Limb (tissue), 2 donors: ENCODE results near the gene LIF.
A peak's percentile ranks its signal among the peaks of the same experiment; 100 is the strongest.
"Not testable (repeated sequence)": the region's sequence is repeated elsewhere in the genome, so short reads cannot be mapped to it uniquely, and the experiment has no call there.

Experiments used
- DNase-seq, 2 donors: peaks; one replicate each; pipeline ENCODE4 v3.0.0-alpha.2; 2016; ENCODE audit errors: extremely low spot score in 2 of 2

Gene LIF

DNA sequence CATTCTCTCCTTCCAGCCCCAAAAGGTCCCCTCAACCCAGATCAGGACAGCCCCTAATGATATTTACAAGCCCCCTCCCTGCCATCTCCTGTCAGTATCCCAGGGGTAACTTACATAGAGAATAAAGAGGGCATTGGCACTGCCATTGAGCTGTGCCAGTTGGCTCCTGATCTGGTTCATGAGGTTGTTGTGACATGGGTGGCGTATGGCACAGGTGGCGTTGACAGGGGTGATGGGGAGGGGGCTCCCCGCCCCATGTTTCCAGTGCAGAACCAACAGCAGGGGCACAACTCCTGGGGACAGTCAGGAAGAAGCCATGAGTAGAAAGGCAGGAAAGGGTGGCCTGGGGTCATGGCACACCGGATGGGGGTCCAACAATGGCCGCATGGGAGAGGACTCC lies 1.9 kb downstream of the LIF start:
- DNase-seq: no peak

DNA sequence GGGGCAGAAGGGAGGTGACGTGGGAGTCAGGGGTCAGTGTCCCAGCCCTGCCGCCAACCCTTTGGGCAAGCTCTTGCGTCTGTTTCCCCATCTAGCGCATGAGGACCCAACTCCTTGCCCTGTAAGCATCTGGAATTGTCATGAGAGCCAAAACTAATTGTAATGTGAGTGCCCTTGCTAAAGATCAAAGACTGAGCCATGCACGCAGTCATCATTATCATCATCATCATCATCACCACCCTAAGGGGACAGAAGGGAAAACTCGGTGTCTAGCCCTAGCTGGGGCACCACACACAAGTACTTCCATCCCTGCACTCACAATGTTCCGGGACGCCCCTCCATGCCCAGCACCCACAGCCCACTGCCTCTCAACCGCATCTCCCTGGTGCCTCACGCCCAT lies 2.5 kb downstream of the LIF start:
- DNase-seq: no peak

GRCh38 chr22:30243661-30244060 lies 2.9 kb downstream of the LIF start:
- no peak for DNase-seq

GRCh38 chr22:30241576-30242371 lies 4.8 kb downstream of the LIF start:
- DNase-seq: peak in 1 of 2 donors; percentile 59

DNA sequence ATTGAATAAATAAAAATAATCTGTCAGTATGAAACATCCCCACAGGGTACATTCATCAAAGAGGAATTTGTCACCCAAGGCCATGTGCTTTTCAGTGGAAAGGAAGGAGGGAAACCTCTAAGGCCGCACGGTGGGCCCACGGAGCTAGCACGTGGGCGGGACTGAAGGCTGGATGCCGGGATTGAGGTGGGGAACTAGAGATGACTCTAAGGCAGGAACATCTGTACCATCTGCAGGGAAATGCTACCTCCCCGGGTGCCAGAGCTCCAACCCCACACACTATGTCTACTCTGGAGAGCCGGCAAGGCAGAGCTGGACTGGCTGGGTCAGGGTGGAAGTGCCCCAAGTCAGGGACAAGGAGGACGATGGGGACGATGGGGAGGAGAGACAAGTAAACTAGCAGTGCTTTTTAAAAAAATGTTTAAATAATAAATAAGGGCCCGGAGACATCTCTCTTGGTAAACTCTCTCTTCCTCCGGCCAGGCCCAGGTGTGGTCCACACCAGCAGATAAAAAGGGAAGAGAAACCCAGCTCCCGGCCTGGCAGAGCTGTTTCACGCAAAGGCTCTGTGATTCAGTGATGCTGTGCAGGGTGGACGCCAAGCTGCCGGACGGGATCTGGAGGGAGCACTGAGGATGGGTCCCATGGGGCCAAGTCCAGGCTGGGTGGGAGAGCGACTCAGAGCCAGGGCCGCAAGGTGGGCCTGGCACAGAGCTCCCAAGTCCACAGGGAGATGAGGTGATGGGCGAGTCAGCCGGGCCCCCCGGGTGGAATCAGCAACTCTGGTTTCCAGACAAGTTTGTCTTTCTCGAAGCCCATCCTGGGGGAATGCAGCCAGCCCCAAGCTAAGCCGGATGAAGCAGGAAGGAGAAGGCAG lies 5.8 kb downstream of the LIF start:
- no peak for DNase-seq

DNA sequence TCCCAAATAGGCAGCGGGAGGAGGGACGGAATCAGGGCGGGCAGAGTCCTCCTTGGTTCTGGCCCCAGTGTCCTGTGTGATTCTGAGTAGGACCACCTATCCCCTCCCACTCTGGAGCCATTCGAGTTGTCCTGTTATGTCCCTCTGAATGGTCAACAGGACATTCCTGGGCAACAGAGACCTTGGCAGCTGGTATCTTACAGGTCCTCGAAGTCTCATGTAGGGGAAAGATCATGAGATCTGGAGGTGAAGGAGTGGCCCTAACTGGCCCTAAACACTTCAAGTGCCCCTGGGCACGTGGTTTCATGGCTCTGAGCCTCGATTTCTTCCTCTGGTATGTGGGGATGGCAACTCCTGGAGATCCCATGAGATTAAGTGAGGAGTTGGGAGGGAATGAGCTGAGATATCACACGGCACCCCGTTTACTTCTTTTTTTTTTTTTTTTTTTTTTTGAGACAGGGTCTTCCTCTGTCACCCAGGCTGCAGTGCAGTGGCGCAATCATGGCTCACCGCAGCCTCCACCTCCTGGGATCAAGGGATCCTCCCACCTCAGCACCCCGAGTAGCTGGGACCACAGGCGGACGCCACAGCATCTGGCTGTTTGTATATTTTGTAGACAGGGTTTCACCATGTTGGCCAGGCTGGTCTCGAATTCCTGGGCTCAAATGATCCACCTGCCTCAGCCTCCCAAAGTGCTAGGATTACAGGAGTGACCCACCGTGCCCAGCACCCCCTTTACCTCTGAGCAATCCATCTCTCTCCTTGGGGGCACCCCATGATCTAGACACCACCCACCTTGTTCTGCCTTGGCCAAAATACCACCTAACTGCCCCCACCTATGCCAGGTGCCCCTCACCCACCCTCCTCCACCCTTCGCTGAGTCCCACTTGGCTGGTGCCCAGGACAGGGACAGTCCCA lies 6.8 kb downstream of the LIF start:
- no peak for DNase-seq

DNA sequence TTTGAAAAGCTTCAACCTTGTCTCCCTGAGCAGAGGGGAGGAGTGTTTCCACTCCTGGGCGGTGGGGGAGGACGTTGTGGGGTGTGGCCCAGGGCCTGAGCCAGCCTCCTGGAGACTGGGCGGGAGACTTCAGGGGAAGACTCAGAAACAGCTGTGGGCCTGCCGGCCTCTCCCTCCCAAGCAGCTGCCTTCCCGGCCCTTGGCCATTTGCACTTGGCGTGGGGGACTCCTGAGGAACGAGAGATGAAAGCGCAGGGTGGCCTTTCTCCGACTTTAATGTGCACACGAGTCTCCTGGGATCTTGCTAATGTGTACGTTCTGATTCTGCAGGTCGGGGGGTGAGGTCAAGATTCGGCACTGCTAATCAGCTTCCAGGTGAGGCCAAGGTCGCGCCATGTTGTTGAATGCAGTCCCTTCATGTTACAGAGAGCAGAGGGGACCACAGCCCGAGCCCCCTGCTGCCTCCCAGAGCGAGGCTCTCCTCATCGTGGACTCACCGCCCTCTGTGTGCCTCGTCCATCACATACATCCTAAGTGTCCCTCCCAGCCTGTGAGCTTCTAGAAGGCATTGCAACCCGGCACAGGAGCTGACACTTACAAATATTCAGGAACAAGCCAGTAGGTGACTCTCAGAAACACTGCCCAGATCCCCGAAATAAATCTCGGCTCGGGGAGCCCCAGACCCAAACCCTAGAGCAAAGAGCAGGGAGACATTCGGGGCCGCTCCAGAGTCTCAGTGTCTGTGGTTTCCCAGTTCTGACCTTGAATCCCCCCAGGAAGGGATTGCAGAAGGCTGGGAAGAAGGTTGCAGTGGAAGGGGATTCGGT lies 7.7 kb downstream of the LIF start:
- peak; percentile 69 to 77 for DNase-seq

- DNase-seq: no peak
Observed at GRCh38 chr22:30238136-30238535, 8.4 kb downstream of the LIF start.

GRCh38 chr22:30236875-30237274 lies 9.7 kb downstream of the LIF start:
- no peak for DNase-seq

DNA sequence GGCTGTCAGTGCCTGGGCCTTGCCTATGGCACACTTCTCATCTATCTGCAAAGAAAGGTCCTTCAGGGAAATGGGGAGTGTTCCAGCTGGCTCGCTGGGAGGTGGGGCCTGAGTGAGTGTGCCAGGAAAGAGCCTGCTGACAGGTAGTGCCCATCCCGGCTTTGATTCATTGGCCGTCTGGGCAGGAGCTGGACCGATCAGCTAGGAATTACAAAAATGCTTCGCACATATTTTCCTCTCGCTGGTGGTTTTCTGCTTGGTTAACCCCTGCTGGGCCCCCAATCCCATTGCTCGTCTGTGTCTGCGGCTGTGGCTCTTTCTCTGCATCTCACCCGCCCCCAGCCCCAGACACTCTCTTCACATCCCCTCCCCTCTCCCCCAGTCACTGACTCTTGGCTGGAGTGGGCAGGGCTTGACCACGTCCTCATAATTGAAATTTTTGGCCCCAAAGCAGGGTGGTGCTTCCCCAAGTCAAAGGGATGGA lies 10.8 kb downstream of the LIF start:
- DNase-seq: no peak

- peak in 1 of 2 donors; percentile 45 for DNase-seq
Observed at GRCh38 chr22:30234786-30235470, 11.6 kb downstream of the LIF start.

- DNase-seq: not testable (repeated sequence)
Observed at GRCh38 chr22:30234325-30234724, 12.2 kb downstream of the LIF start.

DNA sequence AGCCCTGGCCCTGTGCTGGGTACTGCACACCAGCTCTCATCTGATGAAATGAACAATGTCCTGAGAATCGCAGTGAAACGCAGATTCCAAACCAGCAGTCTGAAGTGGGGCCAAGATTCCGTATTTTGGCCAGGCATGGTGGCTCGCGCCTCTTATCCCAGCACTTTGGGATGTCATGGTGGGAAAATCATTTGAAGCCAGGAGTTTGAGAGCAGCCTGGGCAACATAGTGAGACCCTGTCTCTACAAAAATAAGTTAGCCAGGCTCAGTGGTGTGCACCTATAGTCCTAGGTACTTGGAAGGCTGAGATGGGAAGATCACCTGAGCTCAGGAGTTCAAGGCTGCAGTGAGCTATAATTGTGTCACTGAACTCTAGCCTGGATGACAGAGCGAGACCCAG lies 13.0 kb downstream of the LIF start:
- DNase-seq: no peak

- peak in 1 of 2 donors; percentile 67 for DNase-seq
Observed at GRCh38 chr22:30232716-30233218, 13.8 kb downstream of the LIF start.

- DNase-seq: no peak
Observed at GRCh38 chr22:30230787-30231461, 15.6 kb downstream of the LIF start.

DNA sequence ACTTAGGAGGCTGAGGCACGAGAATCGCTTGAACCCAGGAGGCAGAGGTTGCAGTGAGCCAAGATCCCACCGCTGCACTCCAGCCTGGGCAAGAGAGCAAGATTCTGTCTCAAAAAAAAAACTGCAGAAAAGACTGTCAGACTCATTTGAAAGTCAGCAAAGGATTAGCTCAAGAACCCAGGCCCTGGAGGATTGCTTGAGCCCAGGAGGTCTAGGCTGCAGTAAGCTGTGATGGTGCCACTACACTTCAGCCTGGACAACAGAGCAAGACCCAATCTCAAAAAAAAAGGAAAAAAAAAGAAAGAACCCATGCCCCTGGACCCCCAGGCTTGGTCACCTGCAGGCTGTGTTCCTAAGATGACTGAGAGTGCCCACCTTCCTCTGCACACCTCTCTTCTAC lies 16.2 kb downstream of the LIF start:
- no peak for DNase-seq

DNA sequence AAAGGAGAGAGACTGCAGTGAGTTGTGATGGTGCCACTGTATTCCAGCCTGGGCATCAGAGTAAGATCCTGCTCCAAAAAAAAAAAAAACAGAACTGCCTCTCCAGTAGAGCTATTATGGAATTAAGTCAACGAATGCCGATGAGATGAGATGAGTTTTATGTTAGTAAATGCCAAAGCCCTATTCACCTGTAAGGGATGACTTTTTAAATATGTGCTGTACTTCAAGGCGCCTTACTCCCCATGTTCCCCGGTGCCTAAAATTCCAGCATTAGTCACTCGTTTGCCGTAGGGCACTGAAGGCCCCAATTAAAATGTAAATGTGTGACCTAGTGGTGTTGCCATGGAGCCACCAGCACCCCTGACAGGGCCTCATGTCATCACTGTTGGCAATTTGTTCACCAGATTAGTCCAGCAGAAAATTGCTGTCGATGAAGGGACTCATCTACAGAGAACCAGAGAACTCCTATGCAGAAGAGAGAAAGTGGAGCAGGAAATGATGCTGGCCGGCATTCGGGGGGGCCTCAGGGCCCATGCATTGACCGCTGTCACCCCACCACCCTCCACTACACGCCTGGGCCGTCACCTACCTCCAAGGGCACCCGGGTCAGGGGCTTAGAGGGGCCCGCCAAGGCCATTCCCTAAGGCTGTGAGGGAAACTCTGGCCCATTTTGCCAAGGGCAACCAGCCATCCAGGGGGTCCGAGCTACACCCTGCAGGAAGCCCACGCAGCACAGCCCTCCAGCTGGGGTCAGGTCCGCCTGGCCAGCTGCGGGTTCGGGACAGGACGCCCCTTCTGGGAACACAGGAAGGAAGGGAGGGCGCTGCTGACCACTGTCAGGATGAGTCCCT lies 17.8 kb downstream of the LIF start:
- DNase-seq: no peak
